ENCODE data around the gene KLK4. TPM values are rescaled to one million over a fixed set of nuclear protein-coding genes. Genes with fewer than 3 reads are reported as not detected.

KLK4 gene
- total and polyA plus RNA-seq, 9 of the 15 experiments (the other 6 are each of a cell fraction or from before 2014, with no cell fraction given), result not detected

GRCh38 chr19:50870417-50871089 lies 40.6 kb downstream of the KLK4 start (continued):
- TF ChIP-seq THAP12 (CRISPR knock-in tag; IDR thresholded peaks at IDR 0.05), result peak; percentile 71
- TF ChIP-seq STAT6 (CRISPR knock-in tag; IDR thresholded peaks at IDR 0.05), result no peak
- TF ChIP-seq, protein P1, sequence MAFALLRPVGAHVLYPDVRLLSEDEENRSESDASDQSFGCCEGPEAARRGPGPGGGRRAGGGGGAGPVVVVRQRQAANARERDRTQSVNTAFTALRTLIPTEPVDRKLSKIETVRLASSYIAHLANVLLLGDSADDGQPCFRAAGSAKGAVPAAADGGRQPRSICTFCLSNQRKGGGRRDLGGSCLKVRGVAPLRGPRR (CRISPR knock-in tag; IDR thresholded peaks at IDR 0.05), result no peak
- TF ChIP-seq RNF2 (IDR thresholded peaks at IDR 0.05), result peak; percentile 59; the same call in 1 of the 2 replicates
- TF ChIP-seq, protein P2, sequence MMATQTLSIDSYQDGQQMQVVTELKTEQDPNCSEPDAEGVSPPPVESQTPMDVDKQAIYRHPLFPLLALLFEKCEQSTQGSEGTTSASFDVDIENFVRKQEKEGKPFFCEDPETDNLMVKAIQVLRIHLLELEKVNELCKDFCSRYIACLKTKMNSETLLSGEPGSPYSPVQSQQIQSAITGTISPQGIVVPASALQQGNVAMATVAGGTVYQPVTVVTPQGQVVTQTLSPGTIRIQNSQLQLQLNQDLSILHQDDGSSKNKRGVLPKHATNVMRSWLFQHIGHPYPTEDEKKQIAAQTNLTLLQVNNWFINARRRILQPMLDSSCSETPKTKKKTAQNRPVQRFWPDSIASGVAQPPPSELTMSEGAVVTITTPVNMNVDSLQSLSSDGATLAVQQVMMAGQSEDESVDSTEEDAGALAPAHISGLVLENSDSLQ (IDR thresholded peaks at IDR 0.05), result peak; percentile 30; the same call in 1 of the 2 replicates
- TF ChIP-seq, protein P3, sequence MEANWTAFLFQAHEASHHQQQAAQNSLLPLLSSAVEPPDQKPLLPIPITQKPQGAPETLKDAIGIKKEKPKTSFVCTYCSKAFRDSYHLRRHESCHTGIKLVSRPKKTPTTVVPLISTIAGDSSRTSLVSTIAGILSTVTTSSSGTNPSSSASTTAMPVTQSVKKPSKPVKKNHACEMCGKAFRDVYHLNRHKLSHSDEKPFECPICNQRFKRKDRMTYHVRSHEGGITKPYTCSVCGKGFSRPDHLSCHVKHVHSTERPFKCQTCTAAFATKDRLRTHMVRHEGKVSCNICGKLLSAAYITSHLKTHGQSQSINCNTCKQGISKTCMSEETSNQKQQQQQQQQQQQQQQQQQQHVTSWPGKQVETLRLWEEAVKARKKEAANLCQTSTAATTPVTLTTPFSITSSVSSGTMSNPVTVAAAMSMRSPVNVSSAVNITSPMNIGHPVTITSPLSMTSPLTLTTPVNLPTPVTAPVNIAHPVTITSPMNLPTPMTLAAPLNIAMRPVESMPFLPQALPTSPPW (CRISPR knock-in tag; IDR thresholded peaks at IDR 0.05), result peak; percentile 49
- no peak for TF ChIP-seq SNIP1 (IDR thresholded peaks at IDR 0.05; ENCODE audit: low read depth)
- peak; percentile 86 for TF ChIP-seq NBN (IDR thresholded peaks at IDR 0.05; ENCODE audit: low read depth)
- no peak for TF ChIP-seq PTTG1 (tag; IDR thresholded peaks at IDR 0.05; ENCODE audit: low read depth)
- TF ChIP-seq U2AF1 (optimal IDR thresholded peaks at IDR 0.05; ENCODE audit: low read depth, low read length), result no peak
- TF ChIP-seq, protein P4, sequence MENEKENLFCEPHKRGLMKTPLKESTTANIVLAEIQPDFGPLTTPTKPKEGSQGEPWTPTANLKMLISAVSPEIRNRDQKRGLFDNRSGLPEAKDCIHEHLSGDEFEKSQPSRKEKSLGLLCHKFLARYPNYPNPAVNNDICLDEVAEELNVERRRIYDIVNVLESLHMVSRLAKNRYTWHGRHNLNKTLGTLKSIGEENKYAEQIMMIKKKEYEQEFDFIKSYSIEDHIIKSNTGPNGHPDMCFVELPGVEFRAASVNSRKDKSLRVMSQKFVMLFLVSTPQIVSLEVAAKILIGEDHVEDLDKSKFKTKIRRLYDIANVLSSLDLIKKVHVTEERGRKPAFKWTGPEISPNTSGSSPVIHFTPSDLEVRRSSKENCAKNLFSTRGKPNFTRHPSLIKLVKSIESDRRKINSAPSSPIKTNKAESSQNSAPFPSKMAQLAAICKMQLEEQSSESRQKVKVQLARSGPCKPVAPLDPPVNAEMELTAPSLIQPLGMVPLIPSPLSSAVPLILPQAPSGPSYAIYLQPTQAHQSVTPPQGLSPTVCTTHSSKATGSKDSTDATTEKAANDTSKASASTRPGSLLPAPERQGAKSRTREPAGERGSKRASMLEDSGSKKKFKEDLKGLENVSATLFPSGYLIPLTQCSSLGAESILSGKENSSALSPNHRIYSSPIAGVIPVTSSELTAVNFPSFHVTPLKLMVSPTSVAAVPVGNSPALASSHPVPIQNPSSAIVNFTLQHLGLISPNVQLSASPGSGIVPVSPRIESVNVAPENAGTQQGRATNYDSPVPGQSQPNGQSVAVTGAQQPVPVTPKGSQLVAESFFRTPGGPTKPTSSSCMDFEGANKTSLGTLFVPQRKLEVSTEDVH (IDR thresholded peaks at IDR 0.05; ENCODE audit: low read depth, partially characterized antibody), result peak; percentile 84
- no peak for TF ChIP-seq ZNF408 (CRISPR knock-in tag; IDR thresholded peaks at IDR 0.05; ENCODE audit: low read depth)
- no peak for TF ChIP-seq SMARCE1 (IDR thresholded peaks at IDR 0.05)
- TF ChIP-seq RCOR1 (IDR thresholded peaks at IDR 0.05; ENCODE audit: borderline replicate concordance in 1 of 2, low read depth in 2 of 2, low read length in 2 of 2), result peak in 1 of 2 experiments; percentile 90; a peak in 2 of 4 replicates

Data from K562 (cell line).